Left ventricle myocardium inferior (tissue), 1 donor: ENCODE data around the gene PKN2. TPM values are rescaled to one million over a fixed set of nuclear protein-coding genes. Genes with fewer than 3 reads are reported as not detected.
"Not testable (repeated sequence)": the region's sequence is repeated elsewhere in the genome, so short reads cannot be mapped to it uniquely, and the experiment has no call there.

ENCODE experiments used
- DNase-seq: peaks from one replicate; pipeline ENCODE4 v3.0.0-alpha.2; 2020
- H3K27ac ChIP-seq: fragments of 200-600 bp; replicated peaks from 2 replicates; pipeline ENCODE4 v1.8.0; 2021
- H3K27me3 ChIP-seq: fragments of 200-600 bp; 2 replicates; pipeline ENCODE4 v1.8.0; 2021; ENCODE audit warnings: low read depth
- H3K36me3 ChIP-seq: fragments of 200-600 bp; 2 replicates; pipeline ENCODE4 v1.8.0; 2021
- H3K4me1 ChIP-seq: fragments of 200-600 bp; 2 replicates; pipeline ENCODE4 v1.8.0; 2021
- H3K4me3 ChIP-seq: fragments of 200-600 bp; 2 replicates; pipeline ENCODE4 v1.8.0; 2021; ENCODE audit warnings: mild to moderate bottlenecking, moderate library complexity
- H3K9me3 ChIP-seq: fragments of 200-600 bp; replicated peaks from 2 replicates; pipeline ENCODE4 v1.8.0; 2021
- CTCF ChIP-seq: fragments of 200-600 bp; IDR thresholded peaks from 2 replicates; pipeline ENCODE4 v1.8.0; 2021; ENCODE audit warnings: antibody characterized with exemption, mild to moderate bottlenecking, borderline replicate concordance
- intact Hi-C: fragments of 100-400 bp; cut with micrococcal nuclease; formaldehyde crosslinking; loops from one replicate; pipeline ENCODE4 v1.11.0; 2022
- total RNA-seq: library from RNA; stranded (reverse); fragmentation: NEBNext Ultra II Directional; extraction: Animal tissue kit (Norgen Biotek cat#: 25700); gene quantifications from one replicate; pipeline ENCODE4 v1.2.1, GENCODE V29; 2021
- donor health status: DM: no; HTN: yes; CAD: no; lungs with severe emphysema.

Gene PKN2
- total RNA-seq, 1 donor from 2014 or later = 28.2 TPM

GRCh38 chr1:88700425-88701013 lies 16.4 kb downstream of the PKN2 start:
- Histone ChIP-seq H3K4me3 (no peak overlapping the region), H3K27ac (no peak overlapping the region), H3K4me1 (peaks cover 67% of the 10 kb centered on the region), H3K9me3 (peaks cover 5% of the 10 kb centered on the region), H3K36me3 (no peaks in the 10 kb centered on the region), H3K27me3 (no peaks in the 10 kb centered on the region)
- DNase-seq = no peak
- no peak for TF ChIP-seq CTCF
- intact Hi-C loops = no loop called here

- Histone ChIP-seq H3K27ac (peak overlapping the region; percentile 39), H3K4me1 (peaks cover 61% of the 10 kb centered on the region), H3K36me3 (no peaks in the 10 kb centered on the region), H3K27me3 (no peaks in the 10 kb centered on the region), H3K9me3 (peaks cover 5% of the 10 kb centered on the region), H3K4me3 (no peak overlapping the region)
- intact Hi-C loops = no loop called here
- DNase-seq = no peak
- no peak for TF ChIP-seq CTCF
Observed at GRCh38 chr1:88701275-88701674, 17.2 kb downstream of the PKN2 start.

GRCh38 chr1:88701793-88702192 lies 17.7 kb downstream of the PKN2 start:
- Histone ChIP-seq H3K27ac (peak overlapping the region; percentile 39), H3K4me1 (peaks cover 56% of the 10 kb centered on the region)
- DNase-seq = peak; percentile 32
- H3K36me3 ChIP-seq, H3K27me3 ChIP-seq, intact Hi-C loops, H3K4me3 ChIP-seq, H3K9me3 ChIP-seq: not testable (repeated sequence)

- H3K27me3 ChIP-seq = no peaks in the 10 kb centered on the region
- no peaks in the 10 kb centered on the region for H3K36me3 ChIP-seq
- DNase-seq = no peak
- peaks cover 9% of the 10 kb centered on the region for H3K4me1 ChIP-seq
- no peak overlapping the region for H3K27ac ChIP-seq
- peaks cover 3% of the 10 kb centered on the region for H3K9me3 ChIP-seq
- intact Hi-C loops = no loop called here
- H3K4me3 ChIP-seq = no peak overlapping the region
- no peak for TF ChIP-seq CTCF
Observed at GRCh38 chr1:88708011-88708410, 23.9 kb downstream of the PKN2 start.

GRCh38 chr1:88712907-88713306 lies 28.8 kb downstream of the PKN2 start:
- H3K4me1 ChIP-seq, H3K4me3 ChIP-seq, H3K27me3 ChIP-seq, H3K36me3 ChIP-seq, intact Hi-C loops, H3K27ac ChIP-seq, DNase-seq: not testable (repeated sequence)
- peaks cover 15% of the 10 kb centered on the region for H3K9me3 ChIP-seq

GRCh38 chr1:88716571-88716970 lies 32.5 kb downstream of the PKN2 start:
- H3K27ac ChIP-seq, H3K4me3 ChIP-seq, H3K4me1 ChIP-seq, H3K27me3 ChIP-seq, H3K36me3 ChIP-seq, DNase-seq, intact Hi-C loops: not testable (repeated sequence)
- peaks cover 15% of the 10 kb centered on the region for H3K9me3 ChIP-seq

GRCh38 chr1:88722492-88722891 lies 38.4 kb downstream of the PKN2 start:
- Histone ChIP-seq H3K36me3 (no peaks in the 10 kb centered on the region), H3K4me1 (peaks cover 14% of the 10 kb centered on the region), H3K9me3 (no peaks in the 10 kb centered on the region), H3K27ac (no peak overlapping the region), H3K4me3 (no peak overlapping the region), H3K27me3 (no peaks in the 10 kb centered on the region)
- intact Hi-C loops = no loop called here
- no peak for TF ChIP-seq CTCF
- DNase-seq = no peak
